Panc1 (cell line): ENCODE measurements around the gene SNRNP48.

Experiments
- CTCF ChIP-seq: fragments of 450-650 bp; IDR thresholded peaks from 2 replicates; pipeline ENCODE4 v1.5.1; 2017; ENCODE audit warnings: mild to moderate bottlenecking
- POLR2AphosphoS5 ChIP-seq: IDR thresholded peaks from 2 replicates; pipeline ENCODE4 v1.6.1; 2012; ENCODE audit warnings: mild to moderate bottlenecking, low read depth, low read length, moderate library complexity

- TF ChIP-seq CTCF: no peak
- TF ChIP-seq POLR2AphosphoS5: no peak
These were observed 31.2 kb upstream of the SNRNP48 start for GRCh38 chr6:7558781-7559180.
